8988T (cell line): ENCODE measurements around the gene GZF1.

Experiments used
- DNase-seq: peaks from one replicate; pipeline ENCODE4 v3.0.0; 2011

The GZF1 gene

GRCh38 chr20:23370873-23371272 lies 8.9 kb downstream of the GZF1 start:
- no peak for DNase-seq

- no peak for DNase-seq
Observed at GRCh38 chr20:23371496-23371895, 9.5 kb downstream of the GZF1 start.

GRCh38 chr20:23374441-23374840 lies 12.5 kb downstream of the GZF1 start:
- DNase-seq = no peak

- no peak for DNase-seq
Observed at GRCh38 chr20:23375827-23376226, 13.8 kb downstream of the GZF1 start.

- no peak for DNase-seq
Observed at GRCh38 chr20:23379772-23380171, 17.8 kb downstream of the GZF1 start.

- DNase-seq = no peak
Observed at GRCh38 chr20:23381876-23382275, 19.9 kb downstream of the GZF1 start.

GRCh38 chr20:23386304-23387117 lies 24.5 kb downstream of the GZF1 start:
- DNase-seq = no peak

- DNase-seq = no peak
Observed at GRCh38 chr20:23387118-23387443, 25.1 kb downstream of the GZF1 start.

- DNase-seq = no peak
Observed at GRCh38 chr20:23390091-23390774, 28.3 kb downstream of the GZF1 start.

- DNase-seq = no peak
Observed at GRCh38 chr20:23391707-23392310, 29.8 kb downstream of the GZF1 start.

- no peak for DNase-seq
Observed at GRCh38 chr20:23393996-23394775, 32.2 kb downstream of the GZF1 start.

- no peak for DNase-seq
Observed at GRCh38 chr20:23396950-23397627, 35.1 kb downstream of the GZF1 start.

- no peak for DNase-seq
Observed at GRCh38 chr20:23397961-23398360, 36.0 kb downstream of the GZF1 start.

GRCh38 chr20:23399568-23400241 lies 37.7 kb downstream of the GZF1 start:
- DNase-seq = no peak

- DNase-seq = no peak
Observed at GRCh38 chr20:23401051-23401450, 39.1 kb downstream of the GZF1 start.

GRCh38 chr20:23403751-23404150 lies 41.8 kb downstream of the GZF1 start:
- no peak for DNase-seq

GRCh38 chr20:23404196-23404595 lies 42.2 kb downstream of the GZF1 start:
- DNase-seq = no peak

- DNase-seq = no peak
Observed at GRCh38 chr20:23406880-23407279, 44.9 kb downstream of the GZF1 start.

GRCh38 chr20:23407781-23408464 lies 45.9 kb downstream of the GZF1 start:
- DNase-seq = no peak

GRCh38 chr20:23408957-23409356 lies 47.0 kb downstream of the GZF1 start:
- DNase-seq = no peak

GRCh38 chr20:23409800-23410199 lies 47.8 kb downstream of the GZF1 start:
- no peak for DNase-seq
